Fibroblast of mammary gland (primary cell): Measurements from ENCODE around the gene FFAR2.
"Not testable (repeated sequence)": the region's sequence is repeated elsewhere in the genome, so short reads cannot be mapped to it uniquely, and the experiment has no call there.

Experiments
- DNase-seq: peaks from one replicate; pipeline ENCODE4 v3.0.0-alpha.2; 2010; ENCODE audit warnings: low read depth
- H3K4me3 ChIP-seq: 2 replicates; pipeline ENCODE4 v1.5.1; 2011; ENCODE audit warnings: low read depth, mild to moderate bottlenecking, low read length, moderate library complexity; ENCODE audit not compliant: control insufficient read depth
- CTCF ChIP-seq: conservative IDR thresholded peaks from 2 replicates; pipeline ENCODE4 v1.5.1; 2011; ENCODE audit warnings: low read depth, low read length, inconsistent platforms; ENCODE audit not compliant: control insufficient read depth, insufficient read depth

FFAR2 gene

DNA sequence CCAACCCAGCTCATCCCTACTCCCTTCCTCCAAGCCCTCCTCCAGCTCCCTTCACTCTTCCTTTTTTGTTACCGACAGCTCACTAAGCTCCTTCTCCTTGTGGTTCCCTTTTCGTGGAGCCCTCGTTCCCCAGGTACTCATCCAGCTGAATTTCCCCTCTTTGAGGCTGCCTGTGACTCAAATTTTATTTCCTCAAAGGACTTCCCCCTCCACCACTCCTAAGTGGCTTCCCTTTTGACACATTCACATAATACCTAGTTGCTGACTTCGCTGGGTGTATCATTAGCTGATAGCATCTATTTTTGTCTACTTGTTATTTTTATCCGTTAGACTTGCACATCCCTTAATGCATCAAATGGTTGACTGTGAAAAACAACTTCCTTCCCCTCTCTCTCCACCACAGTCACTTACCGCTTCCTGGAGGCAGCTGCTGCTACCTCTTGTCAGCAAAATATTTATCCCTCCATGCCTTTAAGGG is 14.5 kb downstream of the FFAR2 start:
- H3K4me3 ChIP-seq = no peak overlapping the region

GRCh38 chr19:35462956-35463355 is 14.9 kb downstream of the FFAR2 start:
- DNase-seq, H3K4me3 ChIP-seq: not testable (repeated sequence)

More for the DNA sequence above, 14.5 kb downstream of the FFAR2 start:
- no peak for DNase-seq
- no peak for TF ChIP-seq CTCF

- TF ChIP-seq CTCF = no peak
- no peak for DNase-seq
- no peak overlapping the region for H3K4me3 ChIP-seq
These were observed 18.2 kb downstream of the FFAR2 start for GRCh38 chr19:35466259-35466658.

GRCh38 chr19:35468637-35469036 is 20.6 kb downstream of the FFAR2 start:
- H3K4me3 ChIP-seq = no peak overlapping the region
- peak; percentile 33 for DNase-seq
- peak; percentile 57 for TF ChIP-seq CTCF

GRCh38 chr19:35470128-35470527 is 22.1 kb downstream of the FFAR2 start:
- H3K4me3 ChIP-seq = no peak overlapping the region

DNA sequence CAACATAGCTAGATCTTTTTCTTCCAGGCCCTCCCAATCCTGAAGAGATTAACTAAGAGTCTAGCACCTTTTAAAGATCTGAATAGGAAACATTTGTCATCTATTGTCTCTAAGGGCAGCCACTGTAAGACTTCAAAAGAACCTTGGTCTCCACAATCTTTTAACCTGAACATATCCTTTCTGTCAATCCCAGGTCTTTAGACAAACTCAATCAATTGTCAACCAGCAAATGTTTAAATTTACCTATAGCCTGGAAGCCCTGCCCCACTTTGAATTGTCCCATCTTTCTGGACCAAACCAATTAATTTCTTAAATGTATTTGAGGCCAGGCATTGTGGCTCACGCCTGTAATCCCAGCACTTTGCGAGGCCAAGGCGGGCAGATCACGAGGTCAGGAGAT is 23.0 kb downstream of the FFAR2 start:
- H3K4me3 ChIP-seq, DNase-seq: not testable (repeated sequence)

More at GRCh38 chr19:35470128-35470527, 22.1 kb downstream of the FFAR2 start:
- DNase-seq = no peak
- no peak for TF ChIP-seq CTCF

GRCh38 chr19:35471946-35472345 is 23.9 kb downstream of the FFAR2 start:
- H3K4me3 ChIP-seq = no peak overlapping the region
- no peak for TF ChIP-seq CTCF
- no peak for DNase-seq

- DNase-seq = no peak
- TF ChIP-seq CTCF = no peak
These were observed 26.0 kb downstream of the FFAR2 start for GRCh38 chr19:35474104-35474503.

DNA sequence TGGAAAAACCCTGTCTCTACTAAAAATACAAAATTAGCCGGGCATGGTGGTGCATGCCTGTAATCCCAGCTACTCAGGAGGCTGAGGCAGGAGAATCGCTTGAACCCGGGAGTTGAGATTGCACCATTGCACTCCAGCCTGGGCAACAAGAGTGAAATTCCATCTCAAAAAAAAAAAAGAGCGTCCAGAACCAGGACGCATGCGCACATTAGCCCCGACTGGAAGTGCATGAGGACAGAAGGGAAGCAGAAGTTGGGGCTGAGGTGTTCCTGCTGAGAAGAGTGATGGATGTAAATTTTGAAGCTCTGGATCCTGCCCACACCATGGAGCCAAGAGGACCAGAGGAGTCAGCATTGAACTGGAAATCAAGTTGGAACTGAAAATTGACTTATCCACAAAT is 26.5 kb downstream of the FFAR2 start:
- H3K4me3 ChIP-seq, DNase-seq: not testable (repeated sequence)

More at GRCh38 chr19:35474104-35474503, 26.0 kb downstream of the FFAR2 start:
- no peak overlapping the region for H3K4me3 ChIP-seq
